GM23338 (cell line): ENCODE results near the gene MICAL2. TPM values are rescaled to one million over a fixed set of nuclear protein-coding genes. Genes with fewer than 3 reads are reported as not detected.

Experiments used
- ATAC-seq: fragments of 200-7000 bp; cut with Tn5 transposase; 3 replicates; pipeline ENCODE4 v1.9.1; 2020
- DNase-seq: peaks from one replicate; pipeline ENCODE4 v3.0.0-alpha.2; 2015; ENCODE audit warnings: low spot score
- H2AFZ ChIP-seq: fragments of 200-600 bp; sonication (generic); 2 replicates; pipeline ENCODE4 v1.8.0; 2016; ENCODE audit warnings: antibody characterized with exemption, mild to moderate bottlenecking, moderate library complexity
- H3F3A ChIP-seq: fragments of 200-600 bp; sonication (generic); replicated peaks from 2 replicates; pipeline ENCODE4 v1.8.0; 2017; ENCODE audit warnings: antibody characterized with exemption, mixed run types, low read depth
- H3K27ac ChIP-seq: fragments of 200-600 bp; sonication (generic); 2 replicates; pipeline ENCODE4 v1.6.1; 2016; ENCODE audit warnings: low read depth
- H3K27me3 ChIP-seq: fragments of 200-600 bp; sonication (generic); 2 replicates; pipeline ENCODE4 v1.8.0; 2016; ENCODE audit warnings: mild to moderate bottlenecking, mixed run types, moderate library complexity; ENCODE audit not compliant: insufficient read depth
- H3K36me3 ChIP-seq: fragments of 200-600 bp; sonication (generic); 2 replicates; pipeline ENCODE4 v1.8.0; 2016; ENCODE audit warnings: mild to moderate bottlenecking; ENCODE audit not compliant: insufficient read depth
- H3K4me1 ChIP-seq: fragments of 200-600 bp; sonication (generic); 2 replicates; pipeline ENCODE4 v1.8.0; 2016; ENCODE audit warnings: mild to moderate bottlenecking, moderate library complexity; ENCODE audit not compliant: insufficient read depth
- H3K4me2 ChIP-seq: fragments of 200-600 bp; sonication (generic); 2 replicates; pipeline ENCODE4 v1.7.1; 2017; ENCODE audit warnings: mixed run types
- H3K4me3 ChIP-seq: fragments of 200-600 bp; sonication (generic); 2 replicates; pipeline ENCODE4 v1.6.1; 2016; ENCODE audit warnings: mixed run types
- H3K79me2 ChIP-seq: fragments of 200-600 bp; sonication (generic); replicated peaks from 2 replicates; pipeline ENCODE4 v1.8.0; 2017; ENCODE audit warnings: mild to moderate bottlenecking; ENCODE audit not compliant: insufficient read depth
- H3K9me2 ChIP-seq: fragments of 200-600 bp; sonication (generic); 2 replicates; pipeline ENCODE4 v1.8.0; 2017; ENCODE audit not compliant: insufficient read depth
- H4K20me1 ChIP-seq: fragments of 200-600 bp; sonication (generic); replicated peaks from 2 replicates; pipeline ENCODE4 v1.8.0; 2017; ENCODE audit warnings: mild to moderate bottlenecking; ENCODE audit not compliant: insufficient read depth
- H3K27ac Mint-ChIP-seq: 2 replicates; pipeline ENCODE4 v1.8.0; 2020; ENCODE audit warnings: inconsistent platforms, mild to moderate bottlenecking, moderate library complexity, mixed read lengths
- H3K27me3 Mint-ChIP-seq: 3 replicates; pipeline ENCODE4 v1.8.0; 2022; ENCODE audit warnings: low read depth, mild to moderate bottlenecking, moderate library complexity, mixed read lengths, inconsistent platforms; ENCODE audit not compliant: insufficient read depth, poor library complexity
- H3K36me3 Mint-ChIP-seq: 3 replicates; pipeline ENCODE4 v1.8.0; 2021; ENCODE audit warnings: low read depth, mild to moderate bottlenecking, inconsistent platforms, moderate library complexity, mixed read lengths
- H3K4me1 Mint-ChIP-seq: 3 replicates; pipeline ENCODE4 v1.8.0; 2020; ENCODE audit warnings: mild to moderate bottlenecking, inconsistent platforms, mixed read lengths
- H3K4me3 Mint-ChIP-seq: 3 replicates; pipeline ENCODE4 v1.8.0; 2021; ENCODE audit warnings: moderate library complexity, mild to moderate bottlenecking, inconsistent platforms, mixed read lengths
- H3K9me3 Mint-ChIP-seq: 3 replicates; pipeline ENCODE4 v1.8.0; 2020; ENCODE audit warnings: moderate library complexity, mild to moderate bottlenecking, inconsistent platforms, mixed read lengths
- CTCF ChIP-seq, 2 experiments: fragments of 200-600 bp in 1 of 2; sonication (generic) in 1 of 2; conservative IDR thresholded peaks; 2 replicates each; pipeline versions ENCODE4 v1.5.1 to v1.6.1; 2016 to 2017; ENCODE audit warnings: antibody characterized with exemption in 2 of 2, low read depth in 2 of 2, mild to moderate bottlenecking in 2 of 2, moderate library complexity in 1 of 2
- EZH2 ChIP-seq: fragments of 200-600 bp; sonication (generic); IDR thresholded peaks from one replicate; pipeline ENCODE4 v1.8.0; 2017; ENCODE audit warnings: antibody characterized with exemption, mild to moderate bottlenecking, low read depth; ENCODE audit not compliant: unreplicated experiment
- EZH2phosphoT487 ChIP-seq: fragments of 200-600 bp; sonication (generic); IDR thresholded peaks from one replicate; pipeline ENCODE4 v1.8.1; 2018; ENCODE audit warnings: antibody characterized with exemption; ENCODE audit not compliant: unreplicated experiment
- JUNB ChIP-seq: IDR thresholded peaks from one replicate; pipeline ENCODE4 v1.6.1; 2016; ENCODE audit warnings: antibody characterized with exemption; ENCODE audit not compliant: unreplicated experiment
- STAT1 ChIP-seq: IDR thresholded peaks from one replicate; pipeline ENCODE4 v1.6.1; 2016; ENCODE audit warnings: antibody characterized with exemption; ENCODE audit not compliant: unreplicated experiment
- ZNF331 ChIP-seq: fragments of 250-450 bp; sonication (Bioruptor Pico); IDR thresholded peaks from 2 replicates; pipeline ENCODE4 v1.5.0; 2020; ENCODE audit warnings: low read depth, mild to moderate bottlenecking, moderate library complexity
- ZNF462 ChIP-seq: fragments of 250-450 bp; sonication (Bioruptor Pico); IDR thresholded peaks from 2 replicates; pipeline ENCODE4 v1.5.0; 2020; ENCODE audit warnings: mild to moderate bottlenecking, moderate library complexity
- polyA plus RNA-seq: library from polyadenylated mRNA; unstranded; fragments of >200 nt; fragmentation: Nextera tagmentation; extraction: Ambion mirVana; gene quantifications from 2 replicates; pipeline ENCODE4 v1.2.1, GENCODE V29; 2016
- total RNA-seq: library from RNA; depleted of rRNA; stranded (reverse); fragments of >200 nt; shearing (Covaris generic); gene quantifications from 2 replicates; pipeline ENCODE4 v1.2.3, GENCODE V29; 2014
- TF ChIP-seq, protein P1 (sequence below): IDR thresholded peaks from 2 replicates; pipeline ENCODE4 v1.6.1; 2016; ENCODE audit warnings: antibody characterized with exemption

MICAL2 gene
- total and polyA plus RNA-seq, 2 experiments from 2014 or later, result 0.66 to 1.4 TPM

- H3F3A ChIP-seq, result no peaks in the 10 kb centered on the region
- Mint-ChIP-seq H3K27me3 (peaks cover 12% of the 10 kb centered on the region), H3K4me3 (no peak overlapping the region), H3K9me3 (no peaks in the 10 kb centered on the region; the same call in 2 of the 3 replicates), H3K36me3 (no peaks in the 10 kb centered on the region), H3K4me1 (peaks cover 21% of the 10 kb centered on the region), H3K27ac (no peak overlapping the region)
- no peak overlapping the region for H3K4me3 ChIP-seq
- TF ChIP-seq EZH2 (no peak), ZNF331 (no peak), STAT1 (no peak)
- TF ChIP-seq, protein P1, sequence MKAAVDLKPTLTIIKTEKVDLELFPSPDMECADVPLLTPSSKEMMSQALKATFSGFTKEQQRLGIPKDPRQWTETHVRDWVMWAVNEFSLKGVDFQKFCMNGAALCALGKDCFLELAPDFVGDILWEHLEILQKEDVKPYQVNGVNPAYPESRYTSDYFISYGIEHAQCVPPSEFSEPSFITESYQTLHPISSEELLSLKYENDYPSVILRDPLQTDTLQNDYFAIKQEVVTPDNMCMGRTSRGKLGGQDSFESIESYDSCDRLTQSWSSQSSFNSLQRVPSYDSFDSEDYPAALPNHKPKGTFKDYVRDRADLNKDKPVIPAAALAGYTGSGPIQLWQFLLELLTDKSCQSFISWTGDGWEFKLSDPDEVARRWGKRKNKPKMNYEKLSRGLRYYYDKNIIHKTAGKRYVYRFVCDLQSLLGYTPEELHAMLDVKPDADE, result no peak
- ATAC-seq, result no peak
- no peak overlapping the region for H3K27ac ChIP-seq
- H3K4me1 ChIP-seq, result peaks cover 14% of the 10 kb centered on the region
- no peak overlapping the region for H3K4me2 ChIP-seq
- no peaks in the 10 kb centered on the region for H3K36me3 ChIP-seq
- H4K20me1 ChIP-seq, result no peaks in the 10 kb centered on the region
- no peaks in the 10 kb centered on the region for H3K9me2 ChIP-seq
- H2AFZ ChIP-seq, result peak overlapping the region; percentile 52; the same call in 1 of the 2 replicates
- no peak for DNase-seq
- H3K79me2 ChIP-seq, result no peaks in the 10 kb centered on the region
- H3K27me3 ChIP-seq, result no peaks in the 10 kb centered on the region
These were observed 41.2 kb upstream of the MICAL2 start for GRCh38 chr11:12069066-12069676.

GRCh38 chr11:12070446-12071267 is 39.7 kb upstream of the MICAL2 start:
- ATAC-seq, result no peak
- Mint-ChIP-seq H3K27me3 (peaks cover 13% of the 10 kb centered on the region), H3K4me3 (no peak overlapping the region), H3K36me3 (no peaks in the 10 kb centered on the region), H3K4me1 (peaks cover 21% of the 10 kb centered on the region), H3K27ac (no peak overlapping the region), H3K9me3 (no peaks in the 10 kb centered on the region)
- Histone ChIP-seq H3K9me2 (no peaks in the 10 kb centered on the region), H3K27ac (no peak overlapping the region), H3K4me3 (no peak overlapping the region), H3K36me3 (no peaks in the 10 kb centered on the region), H2AFZ (no peak overlapping the region), H3K27me3 (no peaks in the 10 kb centered on the region), H3K4me1 (peaks cover 14% of the 10 kb centered on the region), H4K20me1 (no peaks in the 10 kb centered on the region), H3K79me2 (no peaks in the 10 kb centered on the region), H3K4me2 (no peak overlapping the region), H3F3A (no peaks in the 10 kb centered on the region)
- DNase-seq, result no peak
- TF ChIP-seq ZNF462 (CRISPR knock-in tag) (no peak), STAT1 (no peak), EZH2phosphoT487 (no peak), CTCF (conservative IDR thresholded peaks at IDR 0.05; ENCODE audit: low read depth in 2 of 2) (no peak), EZH2 (no peak), JUNB (no peak)
- TF ChIP-seq, protein P1, result no peak
